RWPE2 (cell line): ENCODE data around the gene SMG6.
A peak's percentile ranks its signal among the peaks of the same experiment; 100 is the strongest.

ENCODE experiments used
- ATAC-seq: fragments of 200-7000 bp; cut with Tn5 transposase; 3 replicates; pipeline ENCODE4 v1.9.1; 2021; ENCODE audit warnings: low read depth
- DNase-seq: peaks from one replicate; pipeline ENCODE4 v3.0.0-alpha.2; 2020; ENCODE audit warnings: low spot score
- H3K27ac ChIP-seq: fragments of 450-650 bp; 2 replicates; pipeline ENCODE4 v1.5.1; 2017; ENCODE audit warnings: mild to moderate bottlenecking; ENCODE audit not compliant: poor library complexity, severe bottlenecking
- H3K27me3 ChIP-seq: fragments of 250-450 bp; sonication (Bioruptor Pico); 2 replicates; pipeline ENCODE4 v1.5.1; 2021; ENCODE audit warnings: mild to moderate bottlenecking, moderate library complexity; ENCODE audit not compliant: insufficient read depth, poor library complexity, severe bottlenecking
- H3K36me3 ChIP-seq: fragments of 250-450 bp; sonication (Bioruptor Pico); 2 replicates; pipeline ENCODE4 v1.5.1; 2020; ENCODE audit warnings: low read depth, mild to moderate bottlenecking, moderate library complexity
- H3K4me1 ChIP-seq: fragments of 250-450 bp; sonication (Bioruptor Pico); 2 replicates; pipeline ENCODE4 v1.5.1; 2021; ENCODE audit warnings: mild to moderate bottlenecking, moderate library complexity; ENCODE audit not compliant: insufficient read depth, poor library complexity, severe bottlenecking
- H3K4me3 ChIP-seq: fragments of 250-450 bp; sonication (Bioruptor Pico); 2 replicates; pipeline ENCODE4 v1.5.1; 2021; ENCODE audit warnings: mild to moderate bottlenecking, moderate library complexity; ENCODE audit not compliant: severe bottlenecking
- H3K9me3 ChIP-seq: fragments of 250-450 bp; sonication (Bioruptor Pico); 2 replicates; pipeline ENCODE4 v1.5.1; 2021; ENCODE audit warnings: mild to moderate bottlenecking, moderate library complexity; ENCODE audit not compliant: severe bottlenecking
- TF ChIP-seq, protein P1 (sequence below): fragments of 450-650 bp; IDR thresholded peaks from one replicate; pipeline ENCODE4 v1.5.1; 2017; ENCODE audit warnings: mild to moderate bottlenecking, moderate library complexity; ENCODE audit not compliant: poor library complexity, severe bottlenecking

The SMG6 gene

GRCh38 chr17:2309338-2310154, 6.0 kb upstream of the SMG6 start:
- Histone ChIP-seq H3K27me3 (no peaks in the 10 kb centered on the region), H3K9me3 (no peaks in the 10 kb centered on the region), H3K4me3 (no peak overlapping the region), H3K27ac (no peak overlapping the region), H3K4me1 (no peaks in the 10 kb centered on the region), H3K36me3 (0 out of 2 replicates have a peak, but pooled peaks cover 5% of the 10 kb centered on the region)
- DNase-seq (no peak), ATAC-seq (no peak)
- TF ChIP-seq, protein P1, sequence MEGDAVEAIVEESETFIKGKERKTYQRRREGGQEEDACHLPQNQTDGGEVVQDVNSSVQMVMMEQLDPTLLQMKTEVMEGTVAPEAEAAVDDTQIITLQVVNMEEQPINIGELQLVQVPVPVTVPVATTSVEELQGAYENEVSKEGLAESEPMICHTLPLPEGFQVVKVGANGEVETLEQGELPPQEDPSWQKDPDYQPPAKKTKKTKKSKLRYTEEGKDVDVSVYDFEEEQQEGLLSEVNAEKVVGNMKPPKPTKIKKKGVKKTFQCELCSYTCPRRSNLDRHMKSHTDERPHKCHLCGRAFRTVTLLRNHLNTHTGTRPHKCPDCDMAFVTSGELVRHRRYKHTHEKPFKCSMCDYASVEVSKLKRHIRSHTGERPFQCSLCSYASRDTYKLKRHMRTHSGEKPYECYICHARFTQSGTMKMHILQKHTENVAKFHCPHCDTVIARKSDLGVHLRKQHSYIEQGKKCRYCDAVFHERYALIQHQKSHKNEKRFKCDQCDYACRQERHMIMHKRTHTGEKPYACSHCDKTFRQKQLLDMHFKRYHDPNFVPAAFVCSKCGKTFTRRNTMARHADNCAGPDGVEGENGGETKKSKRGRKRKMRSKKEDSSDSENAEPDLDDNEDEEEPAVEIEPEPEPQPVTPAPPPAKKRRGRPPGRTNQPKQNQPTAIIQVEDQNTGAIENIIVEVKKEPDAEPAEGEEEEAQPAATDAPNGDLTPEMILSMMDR, result no peak

- Histone ChIP-seq H3K27ac (no peak overlapping the region), H3K27me3 (no peaks in the 10 kb centered on the region), H3K4me1 (peaks cover 2% of the 10 kb centered on the region), H3K4me3 (no peak overlapping the region), H3K9me3 (no peaks in the 10 kb centered on the region), H3K36me3 (peaks cover 10% of the 10 kb centered on the region; the same call in 1 of the 2 replicates)
- no peak for DNase-seq
- TF ChIP-seq, protein P1, result no peak
- no peak for ATAC-seq
These were observed 1.3 kb upstream of the SMG6 start for GRCh38 chr17:2304931-2305330.

DNA sequence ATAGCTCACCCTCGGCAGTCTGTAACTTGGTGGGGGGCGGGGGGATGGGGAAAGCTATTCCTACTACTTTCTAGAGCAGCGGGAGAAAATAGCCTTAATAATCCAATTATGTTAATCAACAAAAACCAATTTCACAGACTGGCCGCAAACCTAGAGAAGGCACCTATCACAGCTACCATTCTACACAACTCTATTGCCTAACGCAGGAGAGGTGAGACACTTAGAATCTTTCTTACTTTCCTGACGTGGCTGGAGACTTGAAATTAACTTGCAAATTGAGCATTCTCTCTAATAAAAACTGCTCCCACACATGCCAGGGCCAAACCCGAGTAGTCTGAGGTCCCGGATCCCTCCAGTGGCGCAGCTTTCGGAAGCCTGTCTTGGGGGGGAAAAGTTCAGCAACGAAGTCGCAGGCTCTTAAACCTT, 794 bp downstream of the SMG6 start:
- Histone ChIP-seq H3K27me3 (no peaks in the 10 kb centered on the region), H3K9me3 (no peaks in the 10 kb centered on the region), H3K4me1 (peaks cover 2% of the 10 kb centered on the region), H3K36me3 (peaks cover 19% of the 10 kb centered on the region), H3K4me3 (peak overlapping the region; percentile 83), H3K27ac (peak overlapping the region; percentile 60)
- ATAC-seq (peak; percentile 1; the same call in 1 of the 3 replicates), DNase-seq (no peak)
- TF ChIP-seq, protein P1, result no peak

DNA sequence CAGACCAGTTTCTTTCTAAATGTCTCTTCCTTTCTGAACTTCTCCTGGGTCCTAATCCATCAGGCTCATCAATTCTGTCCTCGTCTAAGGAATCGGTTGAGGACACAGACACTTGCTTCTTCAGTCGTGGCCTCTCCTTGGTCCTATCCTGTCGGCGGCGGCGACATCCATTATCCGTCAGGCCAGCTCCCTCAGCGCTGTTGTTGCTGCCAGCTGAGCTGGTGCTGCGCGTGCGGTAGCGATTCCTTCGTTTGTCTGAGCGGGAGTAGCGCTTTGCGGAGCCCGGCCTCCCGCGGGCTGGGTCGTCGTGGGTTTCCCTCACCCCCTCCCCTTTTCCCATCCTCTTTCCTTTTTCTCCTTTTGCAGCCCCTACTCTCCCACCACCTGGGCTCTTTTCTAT, 3.8 kb downstream of the SMG6 start:
- Histone ChIP-seq H3K4me3 (no peak overlapping the region), H3K27ac (no peak overlapping the region), H3K27me3 (no peaks in the 10 kb centered on the region), H3K36me3 (peaks cover 46% of the 10 kb centered on the region), H3K4me1 (peaks cover 2% of the 10 kb centered on the region), H3K9me3 (no peaks in the 10 kb centered on the region)
- ATAC-seq, result no peak
- DNase-seq, result no peak
- TF ChIP-seq, protein P1, result no peak

GRCh38 chr17:2299136-2299535, 4.4 kb downstream of the SMG6 start:
- H3K4me1 ChIP-seq, result peaks cover 2% of the 10 kb centered on the region
- peaks cover 51% of the 10 kb centered on the region for H3K36me3 ChIP-seq
- no peaks in the 10 kb centered on the region for H3K27me3 ChIP-seq
- no peak for DNase-seq
- no peak for ATAC-seq
- H3K27ac ChIP-seq, result no peak overlapping the region
- TF ChIP-seq, protein P1, result no peak
- no peak overlapping the region for H3K4me3 ChIP-seq
- H3K9me3 ChIP-seq, result no peaks in the 10 kb centered on the region
